IPS-18a (cell line): ENCODE results near the gene PPP1R1B.
A peak's percentile ranks its signal among the peaks of the same experiment; 100 is the strongest.

Source experiments
- H3K27ac ChIP-seq: one replicate; pipeline ENCODE4 v1.5.1; 2013; ENCODE audit warnings: low read length
- H3K27me3 ChIP-seq: one replicate; pipeline ENCODE4 v1.6.1; 2013; ENCODE audit warnings: mild to moderate bottlenecking, low read length; ENCODE audit not compliant: control insufficient read depth, insufficient read depth
- H3K36me3 ChIP-seq: one replicate; pipeline ENCODE4 v1.6.1; 2013; ENCODE audit warnings: low read depth, low read length; ENCODE audit not compliant: control insufficient read depth
- H3K4me1 ChIP-seq: one replicate; pipeline ENCODE4 v1.6.1; 2013; ENCODE audit warnings: low read depth, low read length; ENCODE audit not compliant: control insufficient read depth
- H3K4me3 ChIP-seq: one replicate; pipeline ENCODE4 v1.5.1; 2013; ENCODE audit warnings: low read length
- H3K9ac ChIP-seq: one replicate; pipeline ENCODE4 v1.6.1; 2013; ENCODE audit warnings: mild to moderate bottlenecking, low read length, moderate library complexity
- H3K9me3 ChIP-seq: one replicate; pipeline ENCODE4 v1.6.1; 2013; ENCODE audit warnings: low read depth, low read length; ENCODE audit not compliant: control insufficient read depth

The PPP1R1B gene

GRCh38 chr17:39629898-39630297, 3.1 kb downstream of the PPP1R1B start:
- no peak overlapping the region for H3K27ac ChIP-seq
- no peaks in the 10 kb centered on the region for H3K36me3 ChIP-seq
- H3K4me3 ChIP-seq, result no peak overlapping the region
- H3K4me1 ChIP-seq, result peaks cover 41% of the 10 kb centered on the region
- H3K27me3 ChIP-seq, result peaks cover 42% of the 10 kb centered on the region
- no peak overlapping the region for H3K9ac ChIP-seq
- no peaks in the 10 kb centered on the region for H3K9me3 ChIP-seq

- H3K9ac ChIP-seq, result no peak overlapping the region
- H3K27ac ChIP-seq, result no peak overlapping the region
- no peaks in the 10 kb centered on the region for H3K9me3 ChIP-seq
- H3K27me3 ChIP-seq, result peaks cover 27% of the 10 kb centered on the region
- peaks cover 50% of the 10 kb centered on the region for H3K4me1 ChIP-seq
- H3K4me3 ChIP-seq, result peak overlapping the region; percentile 20
- H3K36me3 ChIP-seq, result no peaks in the 10 kb centered on the region
These were observed 4.7 kb downstream of the PPP1R1B start for GRCh38 chr17:39631403-39631802.

GRCh38 chr17:39632153-39632941, 5.6 kb downstream of the PPP1R1B start:
- H3K4me3 ChIP-seq, result no peak overlapping the region
- no peak overlapping the region for H3K27ac ChIP-seq
- no peak overlapping the region for H3K9ac ChIP-seq
- peaks cover 17% of the 10 kb centered on the region for H3K27me3 ChIP-seq
- H3K9me3 ChIP-seq, result no peaks in the 10 kb centered on the region
- H3K36me3 ChIP-seq, result no peaks in the 10 kb centered on the region
- peaks cover 53% of the 10 kb centered on the region for H3K4me1 ChIP-seq

- no peak overlapping the region for H3K27ac ChIP-seq
- no peaks in the 10 kb centered on the region for H3K36me3 ChIP-seq
- H3K4me1 ChIP-seq, result peaks cover 49% of the 10 kb centered on the region
- H3K4me3 ChIP-seq, result no peak overlapping the region
- H3K27me3 ChIP-seq, result peaks cover 4% of the 10 kb centered on the region
- no peaks in the 10 kb centered on the region for H3K9me3 ChIP-seq
- no peak overlapping the region for H3K9ac ChIP-seq
These were observed 6.9 kb downstream of the PPP1R1B start for GRCh38 chr17:39633570-39634183.

GRCh38 chr17:39634384-39634871, 7.7 kb downstream of the PPP1R1B start:
- Histone ChIP-seq H3K36me3 (no peaks in the 10 kb centered on the region), H3K9me3 (no peaks in the 10 kb centered on the region), H3K9ac (no peak overlapping the region), H3K27ac (no peak overlapping the region), H3K4me1 (peaks cover 41% of the 10 kb centered on the region), H3K4me3 (no peak overlapping the region), H3K27me3 (peaks cover 4% of the 10 kb centered on the region)

- no peaks in the 10 kb centered on the region for H3K9me3 ChIP-seq
- no peaks in the 10 kb centered on the region for H3K36me3 ChIP-seq
- H3K27me3 ChIP-seq, result no peaks in the 10 kb centered on the region
- H3K4me3 ChIP-seq, result no peak overlapping the region
- no peak overlapping the region for H3K27ac ChIP-seq
- peaks cover 42% of the 10 kb centered on the region for H3K4me1 ChIP-seq
- no peak overlapping the region for H3K9ac ChIP-seq
These were observed 8.9 kb downstream of the PPP1R1B start for GRCh38 chr17:39635614-39636176.

GRCh38 chr17:39636587-39636926, 9.8 kb downstream of the PPP1R1B start:
- H3K36me3 ChIP-seq, result no peaks in the 10 kb centered on the region
- no peak overlapping the region for H3K27ac ChIP-seq
- no peaks in the 10 kb centered on the region for H3K27me3 ChIP-seq
- peak overlapping the region; percentile 85 for H3K4me3 ChIP-seq
- H3K4me1 ChIP-seq, result peaks cover 35% of the 10 kb centered on the region
- H3K9ac ChIP-seq, result peak overlapping the region; percentile 23
- no peaks in the 10 kb centered on the region for H3K9me3 ChIP-seq

GRCh38 chr17:39636927-39637736, 10.4 kb downstream of the PPP1R1B start, which contains the start of gene STARD3:
Gene STARD3 (plus strand): TSS chr17:39637144. CDS start chr17:39653532, 16,388 bp downstream.
- H3K9me3 ChIP-seq, result no peaks in the 10 kb centered on the region
- H3K27ac ChIP-seq, result no peak within 1 kb of the TSS
- H3K4me1 ChIP-seq, result peaks cover 31% of the 10 kb centered on the region
- no peaks in the 10 kb centered on the region for H3K36me3 ChIP-seq
- no peaks in the 10 kb centered on the region for H3K27me3 ChIP-seq
- H3K9ac ChIP-seq, result peak within 1 kb of the TSS; percentile 57
- H3K4me3 ChIP-seq, result peak within 1 kb of the TSS; percentile 85

GRCh38 chr17:39638317-39638716, 11.6 kb downstream of the PPP1R1B start:
- no peaks in the 10 kb centered on the region for H3K36me3 ChIP-seq
- H3K4me3 ChIP-seq, result peak overlapping the region; percentile 85
- H3K9ac ChIP-seq, result no peak overlapping the region
- no peak overlapping the region for H3K27ac ChIP-seq
- H3K4me1 ChIP-seq, result peaks cover 26% of the 10 kb centered on the region
- H3K9me3 ChIP-seq, result no peaks in the 10 kb centered on the region
- H3K27me3 ChIP-seq, result no peaks in the 10 kb centered on the region

- Histone ChIP-seq H3K4me1 (peaks cover 26% of the 10 kb centered on the region), H3K4me3 (no peak overlapping the region), H3K9ac (no peak overlapping the region)
These were observed 12.3 kb downstream of the PPP1R1B start for GRCh38 chr17:39639043-39639442.

More at GRCh38 chr17:39639043-39639442, 12.3 kb downstream of the PPP1R1B start:
- Histone ChIP-seq H3K36me3 (no peaks in the 10 kb centered on the region), H3K9me3 (no peaks in the 10 kb centered on the region), H3K27ac (no peak overlapping the region), H3K27me3 (no peaks in the 10 kb centered on the region)
